Stimulated activated CD8-positive, alpha-beta memory T cell treated with anti-CD3 and anti-CD28 coated beads, Interleukin-2, amount 100 ng/mL, for 48 hours (primary cell): Measurements from ENCODE around the gene GPR132.
A peak's percentile ranks its signal among the peaks of the same experiment; 100 is the strongest.

Source experiments
- DNase-seq, 2 donors: peaks; one replicate each; pipeline ENCODE4 v3.0.0-alpha.2; 2020; ENCODE audit warnings: low read depth in 2 of 2

GPR132 gene

GRCh38 chr14:105020815-105021655, 44.2 kb downstream of the GPR132 start, which contains the start of gene CDCA4:
CDCA4 (minus strand) TSS chr14:105021083; CDS start chr14:105011929, 9,154 bp downstream.
- DNase-seq, result peak; percentile 96 to 99

GRCh38 chr14:105019861-105020814, 45.1 kb downstream of the GPR132 start:
- DNase-seq, result peak; percentile 43 to 46

GRCh38 chr14:105018414-105018813, 46.8 kb downstream of the GPR132 start:
- DNase-seq, result no peak

- no peak for DNase-seq
These were observed 49.3 kb downstream of the GPR132 start for GRCh38 chr14:105015905-105016304.

- no peak for DNase-seq
These were observed 50.0 kb downstream of the GPR132 start for GRCh38 chr14:105015242-105015641.

- DNase-seq, result no peak
These were observed 50.6 kb downstream of the GPR132 start for GRCh38 chr14:105014631-105015030.

- no peak for DNase-seq
These were observed 51.2 kb downstream of the GPR132 start for GRCh38 chr14:105014032-105014431.

- DNase-seq, result no peak
These were observed 52.0 kb downstream of the GPR132 start for GRCh38 chr14:105013150-105013785.

GRCh38 chr14:105012171-105012985, 52.9 kb downstream of the GPR132 start:
- no peak for DNase-seq

- DNase-seq, result no peak
These were observed 53.8 kb downstream of the GPR132 start for GRCh38 chr14:105011312-105011990.

- DNase-seq, result no peak
These were observed 54.3 kb downstream of the GPR132 start for GRCh38 chr14:105010891-105011291.

- no peak for DNase-seq
These were observed 55.1 kb downstream of the GPR132 start for GRCh38 chr14:105010106-105010505.

- DNase-seq, result no peak
These were observed 57.5 kb downstream of the GPR132 start for GRCh38 chr14:105007593-105008264.

GRCh38 chr14:105006831-105007592, 58.2 kb downstream of the GPR132 start:
- no peak for DNase-seq

- DNase-seq, result no peak
These were observed 59.0 kb downstream of the GPR132 start for GRCh38 chr14:105005929-105006830.

- no peak for DNase-seq
These were observed 59.8 kb downstream of the GPR132 start for GRCh38 chr14:105005329-105005928.
